Aorta (tissue), 5 donors: Measurements from ENCODE around the gene AHI1. TPM values are rescaled to one million over a fixed set of nuclear protein-coding genes. Genes with fewer than 3 reads are reported as not detected.
A peak's percentile ranks its signal among the peaks of the same experiment; 100 is the strongest.

ENCODE experiments used
- ATAC-seq: fragments of 200-7000 bp; cut with Tn5 transposase; one replicate; pipeline ENCODE4 v1.9.1; 2022; ENCODE audit warnings: moderate library complexity; ENCODE audit not compliant: low FRiP score
- DNase-seq, 2 donors: peaks; one replicate each; pipeline ENCODE4 v3.0.0-alpha.2; 2020
- H3K27ac ChIP-seq, 2 donors: one replicate each; pipeline ENCODE4 v1.5.1; 2013; ENCODE audit warnings: low read length in 2 of 2, mild to moderate bottlenecking in 2 of 2, moderate library complexity in 2 of 2, control low read depth in 1 of 2, inconsistent platforms in 1 of 2, low read depth in 1 of 2
- H3K27me3 ChIP-seq, 2 donors: one replicate each; pipeline ENCODE4 v1.6.1; 2013; ENCODE audit warnings: control low read depth in 1 of 2, low read length in 1 of 2, mild to moderate bottlenecking in 1 of 2, moderate library complexity in 1 of 2; ENCODE audit not compliant: insufficient read depth in 2 of 2, control insufficient read depth in 1 of 2
- H3K36me3 ChIP-seq, 2 donors: one replicate each; pipeline ENCODE4 v1.6.1; 2013; ENCODE audit warnings: control low read depth in 1 of 2, low read length in 1 of 2, mild to moderate bottlenecking in 1 of 2; ENCODE audit not compliant: insufficient read depth in 2 of 2, control insufficient read depth in 1 of 2
- H3K4me1 ChIP-seq, 2 donors: one replicate each; pipeline ENCODE4 v1.6.1; 2013; ENCODE audit warnings: low read length in 2 of 2, control low read depth in 1 of 2, mild to moderate bottlenecking in 1 of 2, moderate library complexity in 1 of 2; ENCODE audit not compliant: insufficient read depth in 2 of 2, control insufficient read depth in 1 of 2
- H3K4me3 ChIP-seq, 2 donors: one replicate each; pipeline ENCODE4 v1.5.1; 2013; ENCODE audit warnings: low read length in 2 of 2, control low read depth in 1 of 2, mild to moderate bottlenecking in 1 of 2
- H3K9me3 ChIP-seq: one replicate; pipeline ENCODE4 v1.6.1; 2013; ENCODE audit warnings: mild to moderate bottlenecking, low read length; ENCODE audit not compliant: control insufficient read depth
- WGBS, 2 donors: extraction: QIAGEN DNeasy Blood & Tissue Kit; methylation state at CpG; one replicate each; pipeline ENCODE4 v1.1.7; 2013; 5-methylcytosine and 5-hydroxymethylcytosine counted together
- intact Hi-C, 2 donors: fragments of 100-400 bp; cut with DNase I; formaldehyde crosslinking; loops; one replicate each; pipeline versions ENCODE4 v1.14.2 to v1.15.0; 2022
- polyA plus RNA-seq, 2 donors: library from polyadenylated mRNA; stranded (reverse); fragments of 200-250 nt; gene quantifications; one replicate each; pipeline ENCODE4 v1.2.3, GENCODE V29; 2013
- total RNA-seq, 2 donors: library from RNA; stranded (reverse); fragmentation: NEBNext Ultra II Directional; extraction: Animal tissue kit (Norgen Biotek cat#: 25700); gene quantifications; one replicate each; pipeline ENCODE4 v1.2.1, GENCODE V29; 2021
- donor health status: healthy with polysubstance abuse.
- donor health status: Bipolar disorder and iron deficiency.
- donor health status: DM: no; HTN: no; CAD: no.
- donor health status: DM: no; HTN: no; CAD: no.
- donor health status: DM: yes; HTN: yes; CAD: no.

AHI1 gene
- total and polyA plus RNA-seq, 4 donors, result 4.1 to 65.5 (median 36.8) TPM

GRCh38 chr6:135531954-135532490 is 34.5 kb upstream of the AHI1 start:
- Histone ChIP-seq H3K27ac (no peak overlapping the region), H3K9me3 (no peaks in the 10 kb centered on the region), H3K36me3 (no peaks in the 10 kb centered on the region), H3K27me3 (no peaks in the 10 kb centered on the region), H3K4me3 (no peak overlapping the region), H3K4me1 (no peaks in the 10 kb centered on the region)
- DNase-seq (no peak), ATAC-seq (no peak)
- intact Hi-C loops, result no loop called here
- WGBS, 2 donors, result 96 to 97% methylated on average over 2 of the region's 2 CpGs

DNA sequence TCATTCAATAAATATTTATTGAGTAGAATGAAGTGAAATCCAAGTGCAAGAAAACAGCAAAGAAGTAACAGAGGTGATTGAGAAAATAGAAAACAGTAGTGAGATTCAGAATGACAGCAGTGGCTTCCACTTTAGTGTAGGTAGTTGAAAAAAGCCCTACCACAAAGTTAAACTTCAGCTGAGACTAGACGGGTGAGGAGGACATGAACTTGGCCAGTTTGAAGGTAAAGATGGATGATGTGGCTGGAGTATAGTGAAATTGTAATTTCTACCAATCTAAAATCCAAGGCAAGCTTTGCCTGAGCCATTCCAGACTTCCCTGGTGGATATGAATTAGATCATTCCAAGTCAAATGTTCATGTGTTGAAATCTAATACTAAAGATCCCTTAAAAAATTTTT is 32.6 kb upstream of the AHI1 start:
- no peaks in the 10 kb centered on the region for H3K27me3 ChIP-seq
- 26 to 36% methylated on average over 1 of the region's 1 CpG for WGBS, 2 donors
- H3K9me3 ChIP-seq, result no peaks in the 10 kb centered on the region
- DNase-seq (no peak), ATAC-seq (peak; percentile 26)
- no peak overlapping the region for H3K27ac ChIP-seq
- H3K4me3 ChIP-seq, result no peak overlapping the region
- H3K36me3 ChIP-seq, result no peaks in the 10 kb centered on the region
- no peaks in the 10 kb centered on the region for H3K4me1 ChIP-seq
- intact Hi-C loops, result no loop called here

DNA sequence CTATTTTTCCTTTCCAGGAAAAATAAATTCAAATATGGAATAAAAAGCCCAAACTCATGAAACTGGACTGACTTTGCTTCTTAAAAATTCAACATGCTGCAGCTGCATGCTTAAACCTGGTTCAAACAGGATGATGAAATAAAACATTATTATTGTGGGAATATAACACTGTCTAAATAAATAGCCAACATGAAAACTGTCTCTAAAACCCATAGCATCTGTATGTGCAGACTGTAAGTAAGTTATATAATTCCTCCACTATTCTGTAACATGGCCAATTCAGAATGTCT is 30.4 kb upstream of the AHI1 start:
- Histone ChIP-seq H3K9me3 (no peaks in the 10 kb centered on the region), H3K36me3 (no peaks in the 10 kb centered on the region), H3K4me3 (no peak overlapping the region), H3K27me3 (no peaks in the 10 kb centered on the region), H3K4me1 (no peaks in the 10 kb centered on the region), H3K27ac (no peak overlapping the region)
- DNase-seq, result no peak
- no peak for ATAC-seq
- intact Hi-C loops, result no loop called here

GRCh38 chr6:135527116-135527959 is 29.8 kb upstream of the AHI1 start:
- DNase-seq (no peak), ATAC-seq (peak; percentile 54)
- intact Hi-C loops, result no loop called here
- H3K4me1 ChIP-seq, result no peaks in the 10 kb centered on the region
- no peak overlapping the region for H3K4me3 ChIP-seq
- WGBS, 2 donors, result 64 to 69% methylated on average over 6 of the region's 6 CpGs
- H3K9me3 ChIP-seq, result no peaks in the 10 kb centered on the region
- no peak overlapping the region for H3K27ac ChIP-seq
- H3K27me3 ChIP-seq, result no peaks in the 10 kb centered on the region
- no peaks in the 10 kb centered on the region for H3K36me3 ChIP-seq

GRCh38 chr6:135525594-135525993 is 28.1 kb upstream of the AHI1 start:
- 99 to 100% methylated on average over 1 of the region's 1 CpG for WGBS, 2 donors
- no peak overlapping the region for H3K4me3 ChIP-seq
- ATAC-seq (no peak), DNase-seq (no peak)
- intact Hi-C loops, result no loop called here
- H3K27ac ChIP-seq, result no peak overlapping the region
- no peaks in the 10 kb centered on the region for H3K4me1 ChIP-seq
- no peaks in the 10 kb centered on the region for H3K36me3 ChIP-seq
- no peaks in the 10 kb centered on the region for H3K27me3 ChIP-seq
- no peaks in the 10 kb centered on the region for H3K9me3 ChIP-seq

GRCh38 chr6:135522965-135523692 is 25.6 kb upstream of the AHI1 start:
- no peaks in the 10 kb centered on the region for H3K4me1 ChIP-seq
- no peak overlapping the region for H3K27ac ChIP-seq
- no peaks in the 10 kb centered on the region for H3K27me3 ChIP-seq
- ATAC-seq (no peak), DNase-seq (no peak)
- intact Hi-C loops, result no loop called here
- H3K36me3 ChIP-seq, result no peaks in the 10 kb centered on the region
- WGBS, 2 donors, result 80 to 84% methylated on average over 6 of the region's 6 CpGs
- no peak overlapping the region for H3K4me3 ChIP-seq
- H3K9me3 ChIP-seq, result no peaks in the 10 kb centered on the region

GRCh38 chr6:135521431-135521830 is 23.9 kb upstream of the AHI1 start:
- H3K27ac ChIP-seq, result no peak overlapping the region
- intact Hi-C loops, result no loop called here
- H3K27me3 ChIP-seq, result no peaks in the 10 kb centered on the region
- H3K4me1 ChIP-seq, result no peaks in the 10 kb centered on the region
- no peak overlapping the region for H3K4me3 ChIP-seq
- no peaks in the 10 kb centered on the region for H3K36me3 ChIP-seq
- 86 to 93% methylated on average over 1 of the region's 1 CpG for WGBS, 2 donors
- DNase-seq, result no peak
- no peak for ATAC-seq
- no peaks in the 10 kb centered on the region for H3K9me3 ChIP-seq

GRCh38 chr6:135520781-135521180 is 23.2 kb upstream of the AHI1 start:
- no peak overlapping the region for H3K4me3 ChIP-seq
- H3K27ac ChIP-seq, result no peak overlapping the region
- H3K27me3 ChIP-seq, result no peaks in the 10 kb centered on the region
- no peaks in the 10 kb centered on the region for H3K4me1 ChIP-seq
- intact Hi-C loops, result no loop called here
- DNase-seq, result no peak
- no peak for ATAC-seq
- no peaks in the 10 kb centered on the region for H3K36me3 ChIP-seq
- 56 to 62% methylated on average over 2 of the region's 2 CpGs for WGBS, 2 donors
- H3K9me3 ChIP-seq, result no peaks in the 10 kb centered on the region

GRCh38 chr6:135519348-135519747 is 21.8 kb upstream of the AHI1 start:
- Histone ChIP-seq H3K4me3 (no peak overlapping the region), H3K27ac (no peak overlapping the region), H3K4me1 (no peaks in the 10 kb centered on the region), H3K9me3 (no peaks in the 10 kb centered on the region), H3K36me3 (no peaks in the 10 kb centered on the region), H3K27me3 (no peaks in the 10 kb centered on the region)
- ATAC-seq, result no peak
- intact Hi-C loops, result loop anchor here in 1 of 2 donors (5.0 kb wide), 1 partner anchor 698 kb away; no protein-coding TSS in a partner anchor
- DNase-seq, result no peak
